Choroid plexus epithelial cell (primary cell): Measurements from ENCODE around the gene MYH14.

Experiments used
- DNase-seq: peaks from one replicate; pipeline ENCODE4 v3.0.0-alpha.2; 2010; ENCODE audit warnings: low read depth
- H3K4me3 ChIP-seq: 2 replicates; pipeline ENCODE4 v1.5.1; 2011; ENCODE audit warnings: low read depth, mild to moderate bottlenecking, control low read depth, low read length, moderate library complexity
- CTCF ChIP-seq: conservative IDR thresholded peaks from 2 replicates; pipeline ENCODE4 v1.5.1; 2011; ENCODE audit warnings: low read depth, mild to moderate bottlenecking, control low read depth, inconsistent platforms, low read length, moderate library complexity

Gene MYH14

GRCh38 chr19:50300814-50301606, 97.6 kb downstream of the MYH14 start:
- DNase-seq, result peak; percentile 70
- TF ChIP-seq CTCF, result no peak
- H3K4me3 ChIP-seq, result no peak overlapping the region

- no peak for TF ChIP-seq CTCF
- no peak overlapping the region for H3K4me3 ChIP-seq
- DNase-seq, result no peak
These were observed 98.2 kb downstream of the MYH14 start for GRCh38 chr19:50301607-50301971.

- no peak overlapping the region for H3K4me3 ChIP-seq
- no peak for TF ChIP-seq CTCF
- DNase-seq, result no peak
These were observed 100.1 kb downstream of the MYH14 start for GRCh38 chr19:50303558-50303957.

GRCh38 chr19:50308991-50309390, 105.6 kb downstream of the MYH14 start:
- no peak for TF ChIP-seq CTCF
- H3K4me3 ChIP-seq, result no peak overlapping the region
- DNase-seq, result no peak

- DNase-seq, result no peak
- no peak overlapping the region for H3K4me3 ChIP-seq
- no peak for TF ChIP-seq CTCF
These were observed 106.1 kb downstream of the MYH14 start for GRCh38 chr19:50309396-50310125.

- no peak overlapping the region for H3K4me3 ChIP-seq
- no peak for TF ChIP-seq CTCF
- no peak for DNase-seq
These were observed 107.5 kb downstream of the MYH14 start for GRCh38 chr19:50310759-50311465.
